K562 (cell line): Measurements from ENCODE around the gene RASGRP2. TPM values are rescaled to one million over a fixed set of nuclear protein-coding genes. Genes with fewer than 3 reads are reported as not detected.
A peak's percentile ranks its signal among the peaks of the same experiment; 100 is the strongest.

Experiments
- BRD4 ChIP-seq: fragments of 200-600 bp; sonication (generic); IDR thresholded peaks from 2 replicates; pipeline ENCODE4 v1.6.1; 2017; ENCODE audit warnings: inconsistent platforms
- BRD9 ChIP-seq: fragments of 450-650 bp; IDR thresholded peaks from 2 replicates; pipeline ENCODE4 v1.6.1; 2018; ENCODE audit warnings: low read depth; ENCODE audit not compliant: partially characterized antibody
- CBX1 ChIP-seq: sonication (generic); IDR thresholded peaks from 2 replicates; pipeline ENCODE4 v1.6.1; 2016; ENCODE audit warnings: antibody characterized with exemption, low read depth, mild to moderate bottlenecking
- CHD1 ChIP-seq: fragments of 200-600 bp; sonication (generic); IDR thresholded peaks from one replicate; pipeline ENCODE4 v1.6.1; 2012; ENCODE audit warnings: mild to moderate bottlenecking, moderate library complexity, low read length, inconsistent platforms
- GATAD2A ChIP-seq: fragments of 450-650 bp; IDR thresholded peaks from 2 replicates; pipeline ENCODE4 v1.6.1; 2017
- HDAC3 ChIP-seq: fragments of 450-650 bp; IDR thresholded peaks from 2 replicates; pipeline ENCODE4 v1.6.1; 2018; ENCODE audit warnings: borderline replicate concordance, mild to moderate bottlenecking, moderate library complexity; ENCODE audit not compliant: partially characterized antibody
- HDGF ChIP-seq: fragments of 450-650 bp; IDR thresholded peaks from 2 replicates; pipeline ENCODE4 v1.6.1; 2016
- HNRNPLL ChIP-seq: fragments of 200-400 bp; formaldehyde crosslinking; IDR thresholded peaks from 2 replicates; pipeline ENCODE4 v1.6.1; 2017; ENCODE audit warnings: low read length, low read depth, mild to moderate bottlenecking; ENCODE audit not compliant: poor library complexity, severe bottlenecking
- MAZ ChIP-seq, 2 experiments: fragments of 450-650 bp in 1 of 2; sonication (generic) in 1 of 2; formaldehyde crosslinking; IDR thresholded peaks in 1 of 2; conservative IDR thresholded peaks in 1 of 2; 2 replicates each; pipeline versions ENCODE4 v1.4.0 to v1.5.0; 2020; ENCODE audit warnings: mild to moderate bottlenecking in 1 of 2, missing genetic modification reagents in 1 of 2
- NCOA4 ChIP-seq: fragments of 450-650 bp; IDR thresholded peaks from 2 replicates; pipeline ENCODE4 v1.6.1; 2018; ENCODE audit warnings: mild to moderate bottlenecking; ENCODE audit not compliant: partially characterized antibody
- NFIC ChIP-seq: fragments of 450-650 bp; IDR thresholded peaks from 2 replicates; pipeline ENCODE4 v1.6.1; 2017; ENCODE audit warnings: mild to moderate bottlenecking, inconsistent platforms
- RBM14 ChIP-seq: fragments of 200-400 bp; formaldehyde crosslinking; IDR thresholded peaks from 2 replicates; pipeline ENCODE4 v1.6.1; 2018; ENCODE audit warnings: low read depth, mild to moderate bottlenecking, low read length, moderate library complexity, borderline replicate concordance; ENCODE audit not compliant: insufficient read depth
- RBM39 ChIP-seq: fragments of 200-400 bp; formaldehyde crosslinking; optimal IDR thresholded peaks from 2 replicates; pipeline ENCODE3; 2018; ENCODE audit warnings: low read depth, low read length
- RFX1 ChIP-seq: fragments of 450-650 bp; IDR thresholded peaks from 2 replicates; pipeline ENCODE4 v1.6.1; 2016; ENCODE audit warnings: mild to moderate bottlenecking, moderate library complexity
- SMAD2 ChIP-seq: fragments of 150-350 bp; IDR thresholded peaks from 2 replicates; pipeline ENCODE4 v1.6.1; 2014; ENCODE audit warnings: low read depth, mild to moderate bottlenecking, low read length
- SMARCA5 ChIP-seq: fragments of 450-650 bp; IDR thresholded peaks from 2 replicates; pipeline ENCODE4 v1.6.1; 2016
- ZNF436 ChIP-seq: fragments of 250-450, 450-650 bp; sonication (Bioruptor Pico); formaldehyde crosslinking; IDR thresholded peaks from 2 replicates; pipeline ENCODE4 v1.7.0; 2020; ENCODE audit warnings: mild to moderate bottlenecking
- polyA plus RNA-seq, 8 experiments: library from polyadenylated mRNA; depleted of rRNA in 4 of 8; stranded (reverse) in 5 of 8; unstranded in 3 of 8; fragments of >200 nt; fragmentation: Nextera tagmentation in 2 of 8; fragmentation: Illumina TruSeq in 1 of 8; extraction: Ambion mirVana in 2 of 8; extraction: Trizol in 1 of 8; gene quantifications; 2 replicates each; pipeline versions ENCODE4 v1.2.1 to v1.2.3, GENCODE V29; 2011 to 2014; ENCODE audit warnings: inconsistent platforms in 1 of 8, missing spikeins in 1 of 8
- total RNA-seq, 7 experiments: library from RNA; depleted of rRNA in 6 of 7; stranded (reverse); fragments of >200 nt in 6 of 7; fragmentation: Illumina TruSeq in 2 of 7; extraction: Trizol in 2 of 7; gene quantifications; 2 replicates each; pipeline versions ENCODE4 v1.2.1 to v1.2.3, GENCODE V29; 2011 to 2021; ENCODE audit warnings: low replicate concordance in 1 of 7
- TF ChIP-seq, protein P1 (sequence below): fragments of 250-450 bp; sonication (Bioruptor Pico); IDR thresholded peaks from 2 replicates; pipeline ENCODE4 v1.5.0; 2021
- TF ChIP-seq, protein P2 (sequence below), 2 experiments: IDR thresholded peaks; 2 replicates each; pipeline ENCODE4 v1.6.1; 2011; ENCODE audit warnings: borderline replicate concordance in 1 of 2, control low read depth in 1 of 2, low read depth in 1 of 2, low read length in 1 of 2, mild to moderate bottlenecking in 1 of 2, mixed read lengths in 1 of 2, moderate library complexity in 1 of 2; ENCODE audit not compliant: insufficient read depth in 1 of 2, insufficient read length in 1 of 2, poor library complexity in 1 of 2, severe bottlenecking in 1 of 2; ENCODE audit errors: extremely low read depth in 1 of 2
- TF ChIP-seq, protein P3 (sequence below): sonication (generic); formaldehyde crosslinking; IDR thresholded peaks from 2 replicates; pipeline ENCODE4 v1.8.0; 2023; ENCODE audit warnings: mild to moderate bottlenecking, missing genetic modification reagents
- TF ChIP-seq, protein P4 (sequence below): fragments of 450-650 bp; formaldehyde crosslinking; IDR thresholded peaks from 2 replicates; pipeline ENCODE4 v1.4.0; 2022; ENCODE audit warnings: missing genetic modification characterization
- TF ChIP-seq, protein P5 (sequence below): fragments of 250-450 bp; sonication (Bioruptor Pico); IDR thresholded peaks from 2 replicates; pipeline ENCODE4 v1.5.1; 2021; ENCODE audit warnings: mild to moderate bottlenecking

Gene RASGRP2
- total and polyA plus RNA-seq, 9 of the 15 experiments (the other 6 are each of a cell fraction or from before 2014, with no cell fraction given): 0.87 to 22.7 (median 5.5) TPM

DNA sequence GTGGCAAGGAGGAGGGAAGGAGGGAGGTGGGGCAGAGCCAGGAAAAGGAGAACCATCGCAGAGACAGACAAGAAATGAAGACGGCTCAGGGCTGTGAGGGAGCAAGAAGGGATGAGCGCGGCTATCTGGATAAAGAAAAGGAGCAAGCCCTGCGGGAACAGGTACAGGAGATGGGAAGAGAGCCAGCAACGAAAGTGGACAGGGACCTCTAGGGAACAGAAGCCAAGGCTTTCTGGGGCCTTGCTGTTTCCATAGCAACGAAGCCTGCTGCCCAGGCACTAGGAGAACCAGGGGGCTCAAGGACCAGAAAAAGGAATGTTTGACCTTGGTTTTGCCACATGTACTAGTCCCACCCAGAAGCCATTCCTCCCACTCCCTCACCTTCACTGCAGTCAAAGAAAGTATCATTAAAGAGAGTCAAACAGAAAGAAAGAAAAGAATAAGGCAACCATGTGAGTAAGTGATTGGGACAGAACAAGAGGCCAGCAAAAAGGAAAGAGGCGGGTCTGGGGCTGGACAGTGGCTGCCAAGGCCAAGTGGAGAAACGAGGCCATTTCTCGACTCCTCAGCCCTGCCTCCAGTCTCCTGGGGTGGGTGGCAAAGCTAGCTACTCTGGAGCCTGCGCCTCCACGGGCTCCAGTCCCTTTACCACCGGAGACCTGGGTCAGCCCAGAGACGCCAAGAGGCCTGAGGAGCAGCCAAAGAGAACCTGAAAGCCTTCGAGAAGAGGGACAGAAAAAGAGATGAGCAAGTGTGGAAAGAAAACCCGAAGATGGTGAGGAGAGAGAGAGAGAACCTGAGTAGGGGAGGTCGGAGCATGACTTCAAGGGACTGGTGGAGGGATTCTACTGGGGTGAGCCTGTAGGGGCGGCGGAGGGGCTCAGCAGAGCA lies 56.1 kb downstream of the RASGRP2 start (continued):
- TF ChIP-seq, protein P1, sequence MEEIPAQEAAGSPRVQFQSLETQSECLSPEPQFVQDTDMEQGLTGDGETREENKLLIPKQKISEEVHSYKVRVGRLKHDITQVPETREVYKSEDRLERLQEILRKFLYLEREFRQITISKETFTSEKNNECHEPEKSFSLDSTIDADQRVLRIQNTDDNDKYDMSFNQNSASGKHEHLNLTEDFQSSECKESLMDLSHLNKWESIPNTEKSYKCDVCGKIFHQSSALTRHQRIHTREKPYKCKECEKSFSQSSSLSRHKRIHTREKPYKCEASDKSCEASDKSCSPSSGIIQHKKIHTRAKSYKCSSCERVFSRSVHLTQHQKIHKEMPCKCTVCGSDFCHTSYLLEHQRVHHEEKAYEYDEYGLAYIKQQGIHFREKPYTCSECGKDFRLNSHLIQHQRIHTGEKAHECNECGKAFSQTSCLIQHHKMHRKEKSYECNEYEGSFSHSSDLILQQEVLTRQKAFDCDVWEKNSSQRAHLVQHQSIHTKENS (CRISPR knock-in tag): no peak
- no peak for TF ChIP-seq HNRNPLL
- peak; percentile 17; the same call in 1 of the 2 replicates for TF ChIP-seq SMARCA5
- TF ChIP-seq, protein P2, sequence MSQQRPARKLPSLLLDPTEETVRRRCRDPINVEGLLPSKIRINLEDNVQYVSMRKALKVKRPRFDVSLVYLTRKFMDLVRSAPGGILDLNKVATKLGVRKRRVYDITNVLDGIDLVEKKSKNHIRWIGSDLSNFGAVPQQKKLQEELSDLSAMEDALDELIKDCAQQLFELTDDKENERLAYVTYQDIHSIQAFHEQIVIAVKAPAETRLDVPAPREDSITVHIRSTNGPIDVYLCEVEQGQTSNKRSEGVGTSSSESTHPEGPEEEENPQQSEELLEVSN (IDR thresholded peaks at IDR 0.05; ENCODE audit: borderline replicate concordance in 1 of 2, extremely low read depth in 1 of 2, insufficient read depth in 1 of 2, insufficient read length in 1 of 2, low read depth in 1 of 2, low read length in 1 of 2, poor library complexity in 1 of 2, severe bottlenecking in 1 of 2): no peak
- TF ChIP-seq CHD1: no peak
- no peak for TF ChIP-seq ZNF436 (CRISPR knock-in tag)
- TF ChIP-seq, protein P3, sequence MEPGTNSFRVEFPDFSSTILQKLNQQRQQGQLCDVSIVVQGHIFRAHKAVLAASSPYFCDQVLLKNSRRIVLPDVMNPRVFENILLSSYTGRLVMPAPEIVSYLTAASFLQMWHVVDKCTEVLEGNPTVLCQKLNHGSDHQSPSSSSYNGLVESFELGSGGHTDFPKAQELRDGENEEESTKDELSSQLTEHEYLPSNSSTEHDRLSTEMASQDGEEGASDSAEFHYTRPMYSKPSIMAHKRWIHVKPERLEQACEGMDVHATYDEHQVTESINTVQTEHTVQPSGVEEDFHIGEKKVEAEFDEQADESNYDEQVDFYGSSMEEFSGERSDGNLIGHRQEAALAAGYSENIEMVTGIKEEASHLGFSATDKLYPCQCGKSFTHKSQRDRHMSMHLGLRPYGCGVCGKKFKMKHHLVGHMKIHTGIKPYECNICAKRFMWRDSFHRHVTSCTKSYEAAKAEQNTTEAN: no peak
- no peak for TF ChIP-seq CBX1
- peak; percentile 50; the same call in 1 of the 2 replicates for TF ChIP-seq HDGF
- TF ChIP-seq RBM39: no peak
- no peak for TF ChIP-seq MAZ (CRISPR knock-in tag; conservative IDR thresholded peaks at IDR 0.05 in 1 of 2, IDR thresholded peaks at IDR 0.05 in 1 of 2)
- no peak for TF ChIP-seq SMAD2
- peak; percentile 81 for TF ChIP-seq RFX1
- TF ChIP-seq RBM14: no peak
- TF ChIP-seq NFIC: no peak
- 0 out of 2 replicates have a peak, but pooled peaks have one; percentile 63 for TF ChIP-seq GATAD2A
- TF ChIP-seq HDAC3: no peak
- TF ChIP-seq BRD9: no peak
- TF ChIP-seq, protein P4, sequence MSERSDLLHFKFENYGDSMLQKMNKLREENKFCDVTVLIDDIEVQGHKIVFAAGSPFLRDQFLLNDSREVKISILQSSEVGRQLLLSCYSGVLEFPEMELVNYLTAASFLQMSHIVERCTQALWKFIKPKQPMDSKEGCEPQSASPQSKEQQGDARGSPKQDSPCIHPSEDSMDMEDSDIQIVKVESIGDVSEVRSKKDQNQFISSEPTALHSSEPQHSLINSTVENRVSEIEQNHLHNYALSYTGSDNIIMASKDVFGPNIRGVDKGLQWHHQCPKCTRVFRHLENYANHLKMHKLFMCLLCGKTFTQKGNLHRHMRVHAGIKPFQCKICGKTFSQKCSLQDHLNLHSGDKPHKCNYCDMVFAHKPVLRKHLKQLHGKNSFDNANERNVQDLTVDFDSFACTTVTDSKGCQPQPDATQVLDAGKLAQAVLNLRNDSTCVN: 0 out of 2 replicates have a peak, but pooled peaks have one; percentile 54
- TF ChIP-seq, protein P5, sequence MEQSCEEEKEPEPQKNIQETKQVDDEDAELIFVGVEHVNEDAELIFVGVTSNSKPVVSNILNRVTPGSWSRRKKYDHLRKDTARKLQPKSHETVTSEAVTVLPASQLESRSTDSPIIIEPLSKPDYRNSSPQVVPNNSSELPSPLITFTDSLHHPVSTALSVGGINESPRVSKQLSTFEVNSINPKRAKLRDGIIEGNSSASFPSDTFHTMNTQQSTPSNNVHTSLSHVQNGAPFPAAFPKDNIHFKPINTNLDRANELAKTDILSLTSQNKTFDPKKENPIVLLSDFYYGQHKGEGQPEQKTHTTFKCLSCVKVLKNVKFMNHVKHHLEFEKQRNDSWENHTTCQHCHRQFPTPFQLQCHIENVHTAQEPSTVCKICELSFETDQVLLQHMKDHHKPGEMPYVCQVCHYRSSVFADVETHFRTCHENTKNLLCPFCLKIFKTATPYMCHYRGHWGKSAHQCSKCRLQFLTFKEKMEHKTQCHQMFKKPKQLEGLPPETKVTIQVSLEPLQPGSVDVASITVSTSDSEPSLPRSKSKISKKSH (CRISPR knock-in tag): no peak
- TF ChIP-seq BRD4: no peak
- TF ChIP-seq NCOA4: no peak
